GM19043 (cell line): ENCODE measurements around the gene ADCY2.

Experiments used
- ATAC-seq: cut with Tn5 transposase; IDR thresholded peaks from one replicate; pipeline ENCODE4 v1.9.1; 2021; ENCODE audit warnings: low read depth; ENCODE audit not compliant: unreplicated experiment

ADCY2 gene

DNA sequence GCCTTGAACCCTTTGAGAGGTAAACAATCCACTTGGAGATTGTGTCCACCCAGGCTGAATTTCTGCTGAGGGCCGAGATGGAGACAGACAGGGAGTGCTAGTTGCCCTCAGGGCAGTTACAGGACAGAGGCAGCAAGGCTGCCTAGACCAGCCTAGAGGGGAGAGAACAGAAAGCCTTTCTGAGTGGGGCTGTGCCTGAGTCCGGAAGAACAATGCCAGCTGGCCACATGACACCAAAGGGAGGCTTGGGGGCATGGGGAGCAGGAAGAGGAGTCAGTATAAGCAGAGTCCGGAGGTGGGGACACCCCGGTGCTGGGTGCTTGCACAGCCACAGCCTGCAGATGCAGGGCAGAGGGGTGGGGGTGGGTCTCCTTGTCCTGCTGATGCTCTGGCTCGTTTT, 309.3 kb downstream of the ADCY2 start:
- no peak for ATAC-seq

DNA sequence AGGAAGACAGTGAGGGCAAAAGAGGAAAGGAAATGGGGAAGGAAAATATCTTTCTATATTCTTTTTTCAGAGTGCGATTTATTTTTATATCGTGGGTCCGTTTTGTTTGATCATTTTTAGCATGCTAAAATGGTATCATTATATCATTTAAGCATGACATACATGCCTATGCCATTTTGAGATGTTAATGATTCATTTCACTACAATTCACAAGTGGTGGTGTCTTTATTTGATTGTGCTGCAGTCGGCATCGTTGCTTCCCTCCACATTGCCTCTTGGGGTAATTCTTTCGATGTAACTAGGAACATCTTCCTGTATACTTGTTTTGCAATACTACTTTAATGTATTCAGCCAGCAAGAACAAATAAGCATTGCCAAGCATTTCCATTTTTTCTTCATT, 309.8 kb downstream of the ADCY2 start:
- no peak for ATAC-seq

GRCh38 chr5:7706256-7706655, 310.3 kb downstream of the ADCY2 start:
- ATAC-seq = no peak

DNA sequence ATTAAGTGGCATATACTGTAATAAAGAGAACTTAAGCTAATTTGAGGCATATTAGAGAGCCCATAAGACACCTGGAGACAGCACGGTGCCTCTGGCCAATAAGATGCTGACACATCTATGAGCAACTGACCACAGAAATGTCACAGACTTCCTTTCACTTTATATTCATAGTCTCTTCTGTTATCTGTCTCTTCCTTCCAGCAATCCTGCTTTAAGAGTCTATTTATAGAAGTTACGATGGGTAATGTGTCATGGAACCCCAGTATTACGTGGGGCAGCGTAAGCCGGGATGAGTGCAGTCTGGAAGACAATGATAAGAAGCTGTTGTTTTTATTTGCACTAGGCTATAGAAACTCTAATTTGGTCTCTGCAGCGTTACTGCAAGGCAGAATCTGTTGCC, 318.2 kb downstream of the ADCY2 start:
- no peak for ATAC-seq

- ATAC-seq = no peak
Measured at GRCh38 chr5:7714697-7715096, 318.8 kb downstream of the ADCY2 start.

- no peak for ATAC-seq
Measured at GRCh38 chr5:7717691-7718090, 321.8 kb downstream of the ADCY2 start.

GRCh38 chr5:7728076-7728475, 332.1 kb downstream of the ADCY2 start:
- no peak for ATAC-seq

GRCh38 chr5:7741415-7742065, 345.6 kb downstream of the ADCY2 start:
- no peak for ATAC-seq

- no peak for ATAC-seq
Measured at GRCh38 chr5:7742241-7742656, 346.3 kb downstream of the ADCY2 start.

DNA sequence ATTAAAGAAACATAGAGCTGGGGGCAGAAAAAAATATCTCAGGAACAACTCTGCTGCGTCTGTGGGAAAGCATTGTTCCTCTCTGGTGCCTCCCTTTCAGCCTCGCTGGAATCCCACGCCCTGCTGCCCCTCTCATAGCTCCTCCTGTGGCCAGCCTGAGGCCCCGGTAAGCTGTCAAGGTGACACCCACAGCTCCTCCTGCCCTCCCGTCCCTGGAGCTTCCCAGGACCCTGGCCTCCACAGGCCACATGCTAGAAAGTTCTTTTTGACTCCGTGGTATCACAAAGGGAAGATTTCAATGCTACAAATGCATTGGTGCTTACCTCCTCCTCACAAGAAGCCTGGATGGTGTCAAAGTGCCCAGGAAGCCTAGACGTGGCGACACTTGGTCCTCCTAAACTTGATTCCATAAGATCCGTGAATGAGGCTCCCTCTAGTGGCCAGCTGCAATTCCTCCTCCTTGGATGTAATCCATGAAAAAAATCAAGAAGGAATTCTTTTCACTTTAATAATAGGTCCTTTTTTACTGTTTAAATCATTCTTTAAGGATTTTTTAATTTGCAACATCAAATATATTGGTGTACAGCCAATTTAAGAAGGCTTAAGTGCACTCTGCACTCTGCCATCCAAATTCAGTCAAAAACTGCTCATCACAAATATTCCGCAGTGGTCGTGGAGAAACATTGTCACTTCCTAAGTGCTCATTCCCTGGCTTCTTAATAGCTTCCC, 350.1 kb downstream of the ADCY2 start:
- no peak for ATAC-seq

- no peak for ATAC-seq
Measured at GRCh38 chr5:7747728-7748127, 351.8 kb downstream of the ADCY2 start.

DNA sequence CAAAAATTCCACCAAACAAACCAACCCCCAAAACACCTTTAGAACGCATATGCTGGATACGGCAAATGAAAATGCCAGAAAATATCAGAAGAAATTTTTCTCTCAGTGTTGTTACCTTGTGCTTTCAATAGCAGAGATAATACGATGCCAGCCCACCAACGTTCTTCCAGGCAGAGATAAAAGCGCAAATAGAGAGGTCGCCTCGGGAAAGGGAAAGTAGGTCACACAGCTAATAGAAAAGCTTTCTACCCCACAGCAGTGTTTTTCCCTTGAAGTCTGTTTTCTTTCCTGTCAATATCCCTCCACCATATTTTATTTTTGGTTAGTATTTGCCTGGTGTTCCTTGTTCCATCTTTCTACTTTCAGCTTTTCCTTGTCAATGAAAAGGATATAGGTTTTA, 353.7 kb downstream of the ADCY2 start:
- ATAC-seq = no peak

DNA sequence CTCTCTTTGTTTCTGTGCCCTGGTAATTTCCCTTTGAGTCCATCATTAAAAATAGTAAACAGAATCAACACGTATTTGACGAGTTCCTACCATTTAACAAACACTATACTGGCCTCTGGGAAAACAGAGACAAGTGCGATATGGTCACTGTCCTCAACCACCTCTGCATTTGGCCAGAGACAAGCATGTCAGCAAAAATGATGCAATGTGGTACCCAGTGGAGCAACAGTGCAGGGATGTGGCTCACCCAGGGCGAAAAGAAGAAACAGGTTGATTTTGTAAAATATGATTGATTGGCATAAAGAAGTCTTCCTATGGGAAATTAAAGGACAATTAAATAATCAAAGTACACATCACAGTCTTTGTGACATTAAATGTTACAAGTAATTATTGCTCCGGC, 355.9 kb downstream of the ADCY2 start:
- ATAC-seq = no peak

DNA sequence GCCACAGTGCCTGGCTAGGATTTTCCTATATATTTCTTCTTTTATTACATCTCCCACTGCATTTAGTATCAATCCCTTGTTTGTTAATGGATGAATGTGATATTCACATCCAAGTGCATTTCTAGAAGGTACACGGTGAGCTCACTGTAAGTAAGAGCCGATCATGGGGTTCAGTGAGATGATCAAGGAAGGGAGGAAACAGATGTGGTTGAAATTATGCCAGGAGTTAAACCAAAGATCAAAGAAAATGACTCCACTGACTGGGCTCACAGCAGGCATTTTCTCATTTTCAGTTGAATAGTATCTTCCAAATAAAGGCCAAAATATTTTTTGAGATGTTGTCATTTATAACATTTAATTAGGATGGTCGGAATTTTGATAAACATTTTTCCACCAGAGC, 357.2 kb downstream of the ADCY2 start:
- ATAC-seq = no peak

DNA sequence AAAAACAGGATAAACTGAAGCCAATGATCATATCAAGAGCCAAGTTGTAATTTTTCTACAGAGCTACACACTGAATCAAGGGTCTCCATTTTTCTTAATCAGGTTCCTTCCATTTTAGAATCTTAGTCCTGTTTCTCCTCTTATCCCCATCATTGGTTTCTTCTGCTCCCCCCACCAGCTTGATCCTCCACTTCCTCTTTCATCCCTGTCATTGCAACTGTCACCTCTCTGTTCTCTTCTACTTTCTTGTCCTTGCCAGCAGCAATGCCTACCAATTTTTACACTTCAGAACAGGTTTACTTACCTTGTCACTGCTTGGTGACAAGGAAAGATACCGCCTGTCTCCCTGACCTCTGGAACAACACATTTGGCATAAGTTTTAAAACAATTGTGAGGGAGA, 357.7 kb downstream of the ADCY2 start:
- no peak for ATAC-seq

GRCh38 chr5:7754490-7754889, 358.6 kb downstream of the ADCY2 start:
- no peak for ATAC-seq

DNA sequence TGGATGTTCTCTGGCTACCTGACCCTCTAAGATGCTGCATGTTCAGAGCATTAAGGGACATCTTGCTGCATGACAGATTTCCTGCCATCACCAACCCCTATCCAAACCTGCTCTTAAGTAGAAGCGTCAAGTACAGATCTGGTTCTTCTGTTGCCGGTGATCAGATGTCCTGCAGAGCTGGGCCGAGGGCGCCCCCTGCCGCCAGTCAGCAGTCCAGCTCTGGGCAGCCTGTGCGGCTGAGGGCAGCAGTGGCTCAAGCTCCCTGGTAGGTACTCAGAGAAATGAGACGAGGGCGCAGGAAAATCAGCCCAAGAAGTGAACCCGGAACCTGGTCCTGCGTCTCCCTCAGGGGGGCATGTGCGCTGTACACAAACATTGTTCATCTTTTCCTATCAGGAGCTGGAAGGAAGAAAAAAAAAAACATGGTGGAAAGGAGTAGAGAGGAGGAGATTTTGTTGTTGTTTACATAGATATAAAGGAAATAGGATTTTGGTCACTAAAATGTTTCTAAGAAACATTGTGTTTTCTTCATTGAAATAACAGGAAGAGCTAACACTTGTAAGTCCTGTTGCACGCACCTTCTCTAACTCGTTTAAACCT, 359.2 kb downstream of the ADCY2 start:
- peak; percentile 92 for ATAC-seq

DNA sequence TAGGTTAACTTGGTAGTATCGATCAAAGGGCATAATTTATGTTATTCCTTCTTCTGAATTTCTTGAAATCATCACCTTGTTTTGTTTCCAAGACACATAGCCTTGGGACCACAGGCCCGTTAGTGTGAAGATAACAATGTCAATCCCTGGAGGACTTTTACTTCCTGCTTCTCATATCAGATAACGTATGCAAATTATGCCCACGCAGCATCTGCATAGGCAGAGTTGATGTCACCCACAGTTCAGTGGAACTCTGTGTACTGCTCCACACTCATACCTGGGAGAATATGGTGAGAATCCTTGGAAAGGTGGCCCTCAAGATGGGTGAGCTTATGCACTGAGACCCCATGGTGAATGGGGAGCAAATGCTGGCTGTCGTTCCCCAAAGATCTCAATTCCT, 360.0 kb downstream of the ADCY2 start:
- ATAC-seq = no peak

GRCh38 chr5:7756453-7756852, 360.5 kb downstream of the ADCY2 start:
- no peak for ATAC-seq

DNA sequence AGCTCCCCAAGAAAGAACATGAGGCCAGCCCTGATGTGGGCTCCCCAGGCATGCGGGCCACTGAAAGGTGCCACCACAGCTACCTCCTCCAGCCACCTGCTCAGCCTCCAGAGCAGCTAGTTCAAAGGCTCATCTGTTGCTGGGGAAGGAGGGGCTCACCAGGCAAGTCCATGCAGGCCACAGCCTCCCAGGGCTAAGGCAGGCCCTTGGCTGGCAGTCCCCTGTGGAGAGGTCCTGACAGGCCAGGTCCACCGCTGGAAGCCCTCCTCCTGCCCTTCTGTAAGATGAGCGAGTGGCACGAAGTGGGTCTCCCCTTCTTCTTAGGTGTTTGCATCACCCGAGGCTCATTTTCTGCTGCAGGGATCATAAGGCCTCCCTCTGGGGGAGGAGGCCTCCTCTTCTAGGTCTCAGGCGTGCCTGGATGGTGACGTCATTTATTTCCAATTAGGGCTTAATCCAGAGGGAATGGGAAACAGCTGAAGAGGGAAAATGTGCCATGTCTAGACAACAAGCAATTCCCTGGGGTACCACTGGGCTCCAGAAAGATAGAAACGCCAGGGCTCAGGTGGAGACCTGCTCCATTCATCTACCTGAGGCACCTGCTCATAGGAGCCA, 363.4 kb downstream of the ADCY2 start:
- ATAC-seq = no peak

- ATAC-seq = no peak
Measured at GRCh38 chr5:7759951-7760580, 364.1 kb downstream of the ADCY2 start.
